Activated T-helper 17 cell treated with anti-CD3 and anti-CD28 coated beads, Interleukin-2, amount 50 U/mL, for 72 hours (primary cell): ENCODE data around the gene MOK. TPM values are rescaled to one million over a fixed set of nuclear protein-coding genes. Genes with fewer than 3 reads are reported as not detected.

Experiments used
- ATAC-seq: fragments of 150-1000 bp; cut with Tn5 transposase; replicated peaks from 2 replicates; pipeline ENCODE4 v1.10.0; 2021; ENCODE audit warnings: mild to moderate bottlenecking, moderate library complexity
- H3K27ac Mint-ChIP-seq: one replicate; pipeline ENCODE4 v1.8.0; 2022; ENCODE audit warnings: mixed read lengths
- H3K27me3 Mint-ChIP-seq: one replicate; pipeline ENCODE4 v1.8.0; 2022; ENCODE audit warnings: mixed read lengths
- H3K36me3 Mint-ChIP-seq: one replicate; pipeline ENCODE4 v1.8.0; 2022; ENCODE audit warnings: low read depth, mild to moderate bottlenecking, mixed read lengths
- H3K4me1 Mint-ChIP-seq: one replicate; pipeline ENCODE4 v1.8.0; 2022; ENCODE audit warnings: mixed read lengths
- H3K4me3 Mint-ChIP-seq: one replicate; pipeline ENCODE4 v1.8.0; 2022; ENCODE audit warnings: mild to moderate bottlenecking, mixed read lengths
- H3K9me3 Mint-ChIP-seq: one replicate; pipeline ENCODE4 v1.8.0; 2022; ENCODE audit warnings: mixed read lengths
- total RNA-seq, 2 donors: library from RNA; stranded (reverse); gene quantifications; one replicate each; pipeline ENCODE4 v1.2.3, GENCODE V29; 2022

MOK gene
- total RNA-seq, 2 donors from 2014 or later = 2.3 to 5.5 TPM

- Mint-ChIP-seq H3K36me3 (no peaks in the 10 kb centered on the region), H3K4me3 (no peak overlapping the region), H3K4me1 (no peaks in the 10 kb centered on the region), H3K27ac (no peak overlapping the region), H3K9me3 (no peaks in the 10 kb centered on the region), H3K27me3 (no peaks in the 10 kb centered on the region)
- no peak for ATAC-seq
Observed at GRCh38 chr14:102283631-102284129, 21.3 kb downstream of the MOK start.

GRCh38 chr14:102282751-102283465, 22.1 kb downstream of the MOK start:
- H3K36me3 Mint-ChIP-seq = no peaks in the 10 kb centered on the region
- no peak overlapping the region for H3K27ac Mint-ChIP-seq
- H3K27me3 Mint-ChIP-seq = no peaks in the 10 kb centered on the region
- H3K4me1 Mint-ChIP-seq = no peaks in the 10 kb centered on the region
- H3K9me3 Mint-ChIP-seq = no peaks in the 10 kb centered on the region
- H3K4me3 Mint-ChIP-seq = no peak overlapping the region
- no peak for ATAC-seq

- Mint-ChIP-seq H3K27me3 (no peaks in the 10 kb centered on the region), H3K4me3 (no peak overlapping the region), H3K4me1 (no peaks in the 10 kb centered on the region), H3K36me3 (no peaks in the 10 kb centered on the region), H3K27ac (no peak overlapping the region), H3K9me3 (no peaks in the 10 kb centered on the region)
- ATAC-seq = no peak
Observed at GRCh38 chr14:102280376-102280962, 24.5 kb downstream of the MOK start.

GRCh38 chr14:102279688-102280348, 25.1 kb downstream of the MOK start:
- H3K4me3 Mint-ChIP-seq = no peak overlapping the region
- H3K27me3 Mint-ChIP-seq = no peaks in the 10 kb centered on the region
- no peak overlapping the region for H3K27ac Mint-ChIP-seq
- ATAC-seq = peak; percentile 98
- no peaks in the 10 kb centered on the region for H3K4me1 Mint-ChIP-seq
- no peaks in the 10 kb centered on the region for H3K36me3 Mint-ChIP-seq
- H3K9me3 Mint-ChIP-seq = no peaks in the 10 kb centered on the region

- Mint-ChIP-seq H3K4me1 (no peaks in the 10 kb centered on the region), H3K27ac (no peak overlapping the region), H3K36me3 (no peaks in the 10 kb centered on the region), H3K9me3 (no peaks in the 10 kb centered on the region), H3K4me3 (no peak overlapping the region), H3K27me3 (no peaks in the 10 kb centered on the region)
- no peak for ATAC-seq
Observed at GRCh38 chr14:102279282-102279681, 25.7 kb downstream of the MOK start.

- Mint-ChIP-seq H3K4me1 (no peaks in the 10 kb centered on the region), H3K9me3 (no peaks in the 10 kb centered on the region), H3K4me3 (no peak overlapping the region), H3K27me3 (no peaks in the 10 kb centered on the region), H3K27ac (no peak overlapping the region), H3K36me3 (no peaks in the 10 kb centered on the region)
- ATAC-seq = no peak
Observed at GRCh38 chr14:102278631-102278935, 26.4 kb downstream of the MOK start.

GRCh38 chr14:102277874-102278630, 26.9 kb downstream of the MOK start:
- H3K4me3 Mint-ChIP-seq = no peak overlapping the region
- H3K27me3 Mint-ChIP-seq = no peaks in the 10 kb centered on the region
- no peaks in the 10 kb centered on the region for H3K9me3 Mint-ChIP-seq
- ATAC-seq = no peak
- no peaks in the 10 kb centered on the region for H3K4me1 Mint-ChIP-seq
- H3K36me3 Mint-ChIP-seq = no peaks in the 10 kb centered on the region
- no peak overlapping the region for H3K27ac Mint-ChIP-seq

GRCh38 chr14:102275866-102276265, 29.1 kb downstream of the MOK start:
- Mint-ChIP-seq H3K36me3 (no peaks in the 10 kb centered on the region), H3K4me3 (no peak overlapping the region), H3K9me3 (no peaks in the 10 kb centered on the region), H3K4me1 (no peaks in the 10 kb centered on the region), H3K27ac (no peak overlapping the region), H3K27me3 (no peaks in the 10 kb centered on the region)
- no peak for ATAC-seq

- Mint-ChIP-seq H3K27me3 (no peaks in the 10 kb centered on the region), H3K36me3 (no peaks in the 10 kb centered on the region), H3K9me3 (no peaks in the 10 kb centered on the region), H3K4me1 (no peaks in the 10 kb centered on the region), H3K27ac (peak overlapping the region; percentile 25), H3K4me3 (no peak overlapping the region)
- ATAC-seq = peak; percentile 81
Observed at GRCh38 chr14:102272392-102272791, 32.6 kb downstream of the MOK start.

GRCh38 chr14:102264775-102265174, 40.2 kb downstream of the MOK start:
- peak; percentile 16 for ATAC-seq
- no peaks in the 10 kb centered on the region for H3K27me3 Mint-ChIP-seq
- H3K4me3 Mint-ChIP-seq = no peak overlapping the region
- H3K27ac Mint-ChIP-seq = no peak overlapping the region
- no peaks in the 10 kb centered on the region for H3K4me1 Mint-ChIP-seq
- no peaks in the 10 kb centered on the region for H3K9me3 Mint-ChIP-seq
- no peaks in the 10 kb centered on the region for H3K36me3 Mint-ChIP-seq

GRCh38 chr14:102264355-102264754, 40.6 kb downstream of the MOK start:
- H3K4me1 Mint-ChIP-seq = no peaks in the 10 kb centered on the region
- no peak overlapping the region for H3K27ac Mint-ChIP-seq
- no peaks in the 10 kb centered on the region for H3K9me3 Mint-ChIP-seq
- no peaks in the 10 kb centered on the region for H3K36me3 Mint-ChIP-seq
- no peak overlapping the region for H3K4me3 Mint-ChIP-seq
- ATAC-seq = peak; percentile 35
- H3K27me3 Mint-ChIP-seq = no peaks in the 10 kb centered on the region

GRCh38 chr14:102262929-102263462, 42.0 kb downstream of the MOK start:
- H3K27me3 Mint-ChIP-seq = peaks cover 4% of the 10 kb centered on the region

GRCh38 chr14:102258136-102258535, 46.8 kb downstream of the MOK start:
- peaks cover 4% of the 10 kb centered on the region for H3K27me3 Mint-ChIP-seq
- H3K4me1 Mint-ChIP-seq = no peaks in the 10 kb centered on the region
- H3K27ac Mint-ChIP-seq = no peak overlapping the region
- ATAC-seq = no peak
- no peak overlapping the region for H3K4me3 Mint-ChIP-seq
- no peaks in the 10 kb centered on the region for H3K36me3 Mint-ChIP-seq
- H3K9me3 Mint-ChIP-seq = no peaks in the 10 kb centered on the region

More at GRCh38 chr14:102262929-102263462, 42.0 kb downstream of the MOK start:
- Mint-ChIP-seq H3K9me3 (no peaks in the 10 kb centered on the region), H3K27ac (no peak overlapping the region), H3K4me1 (no peaks in the 10 kb centered on the region), H3K4me3 (no peak overlapping the region), H3K36me3 (no peaks in the 10 kb centered on the region)
- ATAC-seq = no peak

- Mint-ChIP-seq H3K9me3 (no peaks in the 10 kb centered on the region), H3K4me3 (no peak overlapping the region), H3K27me3 (peaks cover 4% of the 10 kb centered on the region), H3K36me3 (no peaks in the 10 kb centered on the region), H3K27ac (no peak overlapping the region), H3K4me1 (no peaks in the 10 kb centered on the region)
- no peak for ATAC-seq
Observed at GRCh38 chr14:102256716-102257115, 48.2 kb downstream of the MOK start.
